HepG2 (cell line): Measurements from ENCODE around the gene FAM221B. TPM values are rescaled to one million over a fixed set of nuclear protein-coding genes. Genes with fewer than 3 reads are reported as not detected.

Source experiments
- ADNP ChIP-seq: sonication (generic); formaldehyde crosslinking; IDR thresholded peaks from 2 replicates; pipeline ENCODE4 v1.4.0; 2020; ENCODE audit warnings: missing genetic modification reagents
- ATM ChIP-seq: fragments of 450-650 bp; IDR thresholded peaks from 2 replicates; pipeline ENCODE4 v1.7.1; 2017; ENCODE audit warnings: mild to moderate bottlenecking, borderline replicate concordance
- ELF4 ChIP-seq: sonication (generic); formaldehyde crosslinking; IDR thresholded peaks from 2 replicates; pipeline ENCODE4 v1.5.0; 2020; ENCODE audit warnings: missing genetic modification reagents, mild to moderate bottlenecking, moderate library complexity, borderline replicate concordance
- GABPA ChIP-seq, 2 experiments: IDR thresholded peaks; 2 replicates each; pipeline ENCODE4 v1.6.1; 2011 to 2016; ENCODE audit warnings: low read depth in 2 of 2, low read length in 1 of 2, missing biosample characterization in 1 of 2, missing genetic modification characterization in 1 of 2
- JUNB ChIP-seq: sonication (generic); formaldehyde crosslinking; IDR thresholded peaks from 2 replicates; pipeline ENCODE4 v1.8.0; 2022; ENCODE audit warnings: missing genetic modification reagents, mild to moderate bottlenecking, borderline replicate concordance
- KDM3A ChIP-seq: IDR thresholded peaks from 2 replicates; pipeline ENCODE4 v1.6.1; 2018; ENCODE audit warnings: low read depth, missing compliant biosample characterization
- LBX2 ChIP-seq: sonication (generic); formaldehyde crosslinking; IDR thresholded peaks from 2 replicates; pipeline ENCODE4 v1.5.0; 2020; ENCODE audit warnings: missing genetic modification reagents, mild to moderate bottlenecking, borderline replicate concordance
- NFAT5 ChIP-seq: sonication (generic); formaldehyde crosslinking; IDR thresholded peaks from 2 replicates; pipeline ENCODE4 v1.4.0; 2020; ENCODE audit warnings: missing genetic modification reagents
- PCBP2 ChIP-seq: fragments of 200-400 bp; formaldehyde crosslinking; optimal IDR thresholded peaks from 2 replicates; pipeline ENCODE3; 2018; ENCODE audit warnings: low read length, low read depth; ENCODE audit not compliant: poor library complexity, severe bottlenecking
- PRMT3 ChIP-seq: sonication (generic); formaldehyde crosslinking; IDR thresholded peaks from 2 replicates; pipeline ENCODE4 v1.8.1; 2022; ENCODE audit warnings: low read depth, mild to moderate bottlenecking, moderate library complexity, missing genetic modification reagents, borderline replicate concordance
- PRPF4 ChIP-seq: fragments of 200-400 bp; formaldehyde crosslinking; IDR thresholded peaks from 2 replicates; pipeline ENCODE4 v1.6.1; 2016; ENCODE audit warnings: low read length, low read depth; ENCODE audit not compliant: poor library complexity, severe bottlenecking
- TERF1 ChIP-seq: sonication (generic); formaldehyde crosslinking; IDR thresholded peaks from 2 replicates; pipeline ENCODE4 v1.8.0; 2022; ENCODE audit warnings: mild to moderate bottlenecking, missing genetic modification reagents, moderate library complexity
- XBP1 ChIP-seq: sonication (generic); formaldehyde crosslinking; IDR thresholded peaks from 2 replicates; pipeline ENCODE4 v1.5.0; 2020; ENCODE audit warnings: missing genetic modification reagents
- ZNF18 ChIP-seq: sonication (generic); formaldehyde crosslinking; IDR thresholded peaks from 2 replicates; pipeline ENCODE4 v1.8.0; 2022; ENCODE audit warnings: mild to moderate bottlenecking, missing genetic modification reagents; ENCODE audit not compliant: insufficient replicate concordance
- ZNF431 ChIP-seq: sonication (generic); formaldehyde crosslinking; IDR thresholded peaks from 2 replicates; pipeline ENCODE4 v1.9.0; 2022; ENCODE audit warnings: missing genetic modification reagents, low read depth, mild to moderate bottlenecking, borderline replicate concordance
- ZNF501 ChIP-seq: sonication (generic); formaldehyde crosslinking; IDR thresholded peaks from 2 replicates; pipeline ENCODE4 v1.5.1; 2020; ENCODE audit warnings: mild to moderate bottlenecking, moderate library complexity, missing genetic modification reagents
- ZNF670 ChIP-seq: sonication (generic); formaldehyde crosslinking; IDR thresholded peaks from 2 replicates; pipeline ENCODE4 v1.8.0; 2022; ENCODE audit warnings: mild to moderate bottlenecking, missing genetic modification reagents, borderline replicate concordance
- ZNF703 ChIP-seq: sonication (generic); formaldehyde crosslinking; IDR thresholded peaks from 2 replicates; pipeline ENCODE4 v1.5.1; 2020; ENCODE audit warnings: missing genetic modification reagents, mild to moderate bottlenecking, moderate library complexity, borderline replicate concordance
- ZNF878 ChIP-seq: sonication (generic); formaldehyde crosslinking; IDR thresholded peaks from 2 replicates; pipeline ENCODE4 v1.8.1; 2023; ENCODE audit warnings: mild to moderate bottlenecking, missing genetic modification reagents, moderate library complexity
- ZSCAN20 ChIP-seq: sonication (generic); formaldehyde crosslinking; IDR thresholded peaks from 2 replicates; pipeline ENCODE4 v1.4.0; 2020; ENCODE audit warnings: missing genetic modification reagents, mild to moderate bottlenecking, borderline replicate concordance
- polyA plus RNA-seq, 8 experiments: library from polyadenylated mRNA; depleted of rRNA in 3 of 8; stranded (reverse) in 7 of 8; unstranded in 1 of 8; fragments of >200 nt; fragmentation: Illumina TruSeq in 4 of 8; extraction: Trizol in 4 of 8; gene quantifications; 2 replicates each; pipeline versions ENCODE4 v1.2.1 to v1.2.3, GENCODE V29; 2011 to 2016; ENCODE audit warnings: low read depth in 4 of 8, missing spikeins in 1 of 8, mixed read lengths in 1 of 8; ENCODE audit not compliant: insufficient read depth in 1 of 8
- total RNA-seq, 5 experiments: library from RNA; depleted of rRNA; stranded (reverse); fragments of >200 nt; fragmentation: Illumina TruSeq; extraction: Trizol; gene quantifications; 2 replicates each; pipeline ENCODE4 v1.2.3, GENCODE V29; 2016; ENCODE audit warnings: low read depth in 1 of 5

The FAM221B gene
- total and polyA plus RNA-seq, 2 of the 13 experiments (the other 11 are each of a cell fraction or from before 2014, with no cell fraction given): not detected

- TF ChIP-seq KDM3A (peak; percentile 89; the same call in 1 of the 2 replicates), LBX2 (no peak), NFAT5 (CRISPR knock-in tag) (no peak), ZNF18 (CRISPR knock-in tag) (no peak), ZSCAN20 (CRISPR knock-in tag) (no peak), ELF4 (0 out of 2 replicates have a peak, but pooled peaks have one; percentile 26), ZNF501 (CRISPR knock-in tag) (peak; percentile 71; the same call in 1 of the 2 replicates), PRPF4 (no peak), ZNF703 (CRISPR knock-in tag) (no peak), ZNF878 (CRISPR knock-in tag) (no peak), PCBP2 (no peak), XBP1 (CRISPR knock-in tag) (no peak), ZNF431 (no peak), PRMT3 (CRISPR knock-in tag) (no peak), TERF1 (no peak), JUNB (CRISPR knock-in tag) (no peak), ADNP (no peak), ATM (no peak), GABPA (IDR thresholded peaks at IDR 0.05; ENCODE audit: low read depth, low read length) (peak; percentile 99), GABPA (CRISPR knock-in tag; IDR thresholded peaks at IDR 0.05; ENCODE audit: low read depth) (peak; percentile 99), ZNF670 (CRISPR knock-in tag) (no peak)
Measured at GRCh38 chr9:35812025-35812602, 16.4 kb downstream of the FAM221B start, which contains the start of gene SPAG8 (continued).
